Keratinocyte (primary cell): ENCODE data around the gene TBCB.

Experiments
- CTCF ChIP-seq, 3 experiments: IDR thresholded peaks in 1 of 3; conservative IDR thresholded peaks in 1 of 3; optimal IDR thresholded peaks in 1 of 3; 2 replicates in 2 of 3; 3 replicates in 1 of 3; pipeline versions ENCODE3 to v1.5.1; 2011; ENCODE audit warnings: low read length in 3 of 3, mild to moderate bottlenecking in 3 of 3, moderate library complexity in 2 of 3, control low read depth in 1 of 3, inconsistent platforms in 1 of 3; ENCODE audit not compliant: insufficient read depth in 2 of 3; ENCODE audit errors: extremely low read depth in 1 of 3
- EZH2 ChIP-seq: IDR thresholded peaks from one replicate; pipeline ENCODE4 v1.6.1; 2012; ENCODE audit warnings: inconsistent platforms, mild to moderate bottlenecking, low read length, moderate library complexity

GRCh38 chr19:36136964-36137686, 21.9 kb downstream of the TBCB start:
- TF ChIP-seq CTCF (optimal IDR thresholded peaks at IDR 0.05 in 1 of 3, IDR thresholded peaks at IDR 0.05 in 1 of 3, conservative IDR thresholded peaks at IDR 0.05 in 1 of 3; ENCODE audit: extremely low read depth in 1 of 3, insufficient read depth in 2 of 3, low read length in 3 of 3), result no peak
- TF ChIP-seq EZH2, result no peak
